GM12892 (cell line): ENCODE results near the gene TTYH3.

ENCODE experiments used
- POLR2A ChIP-seq: IDR thresholded peaks from 2 replicates; pipeline ENCODE4 v1.6.1; 2011; ENCODE audit warnings: low read depth, low read length, control low read depth
- POLR2AphosphoS5 ChIP-seq: IDR thresholded peaks from 2 replicates; pipeline ENCODE4 v1.6.1; 2011; ENCODE audit warnings: low read depth, low read length, control low read depth

DNA sequence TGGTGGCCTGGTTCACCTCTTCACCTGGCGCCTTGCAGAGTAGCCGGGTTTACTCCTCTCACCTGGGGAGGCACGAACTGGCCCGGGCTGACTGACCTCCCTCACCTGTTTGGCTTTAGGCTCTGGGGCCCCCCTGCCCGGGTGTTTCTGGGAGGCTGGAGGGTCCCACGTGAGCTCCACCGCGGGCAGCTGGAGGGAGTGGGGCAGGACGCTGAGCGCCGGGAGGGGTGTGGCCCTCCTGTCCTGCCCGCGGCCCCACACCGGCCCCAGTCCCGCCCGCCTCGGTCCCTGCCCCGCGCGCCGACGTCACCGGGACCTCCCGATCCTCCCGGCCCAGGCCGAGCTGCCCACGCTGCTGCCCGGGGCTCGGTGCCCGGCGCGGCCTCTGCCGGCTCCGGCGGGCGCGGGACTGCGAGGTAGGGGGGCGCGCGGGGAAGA, 56.1 kb downstream of the TTYH3 start, which contains the start of gene AMZ1:
- TF ChIP-seq POLR2A (no peak), POLR2AphosphoS5 (no peak)
